Activated T-cell treated with anti-CD3 and anti-CD28 coated beads, Interleukin-2, amount 50 U/mL, for 1 hour (primary cell): ENCODE measurements around the gene SH3RF3.

Source experiments
- DNase-seq: peaks from one replicate; pipeline ENCODE4 v3.0.0-alpha.2; 2020

SH3RF3 gene

GRCh38 chr2:109489296-109489695 lies 360.3 kb downstream of the SH3RF3 start:
- no peak for DNase-seq

- DNase-seq = no peak
Measured at GRCh38 chr2:109493176-109493935, 364.4 kb downstream of the SH3RF3 start.

GRCh38 chr2:109494351-109494750 lies 365.3 kb downstream of the SH3RF3 start:
- DNase-seq = no peak

GRCh38 chr2:109497463-109497862 lies 368.5 kb downstream of the SH3RF3 start:
- DNase-seq = no peak

- DNase-seq = no peak
Measured at GRCh38 chr2:109497911-109498870, 369.2 kb downstream of the SH3RF3 start.

- no peak for DNase-seq
Measured at GRCh38 chr2:109498906-109499305, 369.9 kb downstream of the SH3RF3 start.

GRCh38 chr2:109499566-109499965 lies 370.6 kb downstream of the SH3RF3 start:
- DNase-seq = no peak

GRCh38 chr2:109500910-109501309 lies 371.9 kb downstream of the SH3RF3 start:
- no peak for DNase-seq

GRCh38 chr2:109501461-109501860 lies 372.5 kb downstream of the SH3RF3 start:
- no peak for DNase-seq

- no peak for DNase-seq
Measured at GRCh38 chr2:109503191-109503590, 374.2 kb downstream of the SH3RF3 start.

- DNase-seq = no peak
Measured at GRCh38 chr2:109507217-109507616, 378.2 kb downstream of the SH3RF3 start.

GRCh38 chr2:109507828-109508227 lies 378.8 kb downstream of the SH3RF3 start:
- DNase-seq = no peak

GRCh38 chr2:109508556-109508955 lies 379.6 kb downstream of the SH3RF3 start:
- no peak for DNase-seq

GRCh38 chr2:109510136-109511028 lies 381.4 kb downstream of the SH3RF3 start:
- peak; percentile 78 for DNase-seq

GRCh38 chr2:109511168-109511567 lies 382.2 kb downstream of the SH3RF3 start:
- no peak for DNase-seq

GRCh38 chr2:109512076-109512475 lies 383.1 kb downstream of the SH3RF3 start:
- no peak for DNase-seq

- no peak for DNase-seq
Measured at GRCh38 chr2:109513230-109513629, 384.2 kb downstream of the SH3RF3 start.

GRCh38 chr2:109513749-109514588 lies 385.0 kb downstream of the SH3RF3 start:
- no peak for DNase-seq

GRCh38 chr2:109514857-109515256 lies 385.9 kb downstream of the SH3RF3 start:
- DNase-seq = no peak

- no peak for DNase-seq
Measured at GRCh38 chr2:109516445-109517117, 387.6 kb downstream of the SH3RF3 start.
